ENCODE data around the gene BEST1.
"Not testable (repeated sequence)": the region's sequence is repeated elsewhere in the genome, so short reads cannot be mapped to it uniquely, and the experiment has no call there.

BEST1 gene

DNA sequence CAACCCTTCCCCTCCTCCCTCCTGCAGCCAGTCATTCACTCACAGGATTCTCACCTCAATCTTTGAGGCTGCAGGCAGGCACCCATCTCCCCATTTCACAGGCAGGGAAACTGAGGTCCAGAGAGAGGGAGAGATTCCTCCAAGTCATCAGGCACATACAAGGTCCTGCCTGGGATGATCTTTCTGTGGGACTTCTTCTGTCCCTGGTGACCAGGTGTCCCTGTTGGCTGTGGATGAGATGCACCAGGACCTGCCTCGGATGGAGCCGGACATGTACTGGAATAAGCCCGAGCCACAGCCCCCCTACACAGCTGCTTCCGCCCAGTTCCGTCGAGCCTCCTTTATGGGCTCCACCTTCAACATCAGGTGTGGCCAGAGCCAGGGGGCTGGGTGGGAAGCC is 9.5 kb downstream of the BEST1 start:
- Histone ChIP-seq H3K36me3 (ENCODE audit: control insufficient read depth, insufficient read depth, low read length) (peaks cover 17% of the 10 kb centered on the region), H3K27ac (ENCODE audit: low read depth, low read length) (no peak overlapping the region), H3K9ac (ENCODE audit: low read depth, low read length) (no peak overlapping the region), H3K4me3 (ENCODE audit: low read depth, low read length) (no peak overlapping the region), H3K4me1 (ENCODE audit: control insufficient read depth, insufficient read depth, low read length) (no peaks in the 10 kb centered on the region; the same call in 1 of the 2 replicates), H3K27me3 (ENCODE audit: control insufficient read depth, insufficient read depth, low read length) (peaks cover 13% of the 10 kb centered on the region), H3K9me3 (ENCODE audit: control insufficient read depth, insufficient read depth, low read length) (no peaks in the 10 kb centered on the region)

DNA sequence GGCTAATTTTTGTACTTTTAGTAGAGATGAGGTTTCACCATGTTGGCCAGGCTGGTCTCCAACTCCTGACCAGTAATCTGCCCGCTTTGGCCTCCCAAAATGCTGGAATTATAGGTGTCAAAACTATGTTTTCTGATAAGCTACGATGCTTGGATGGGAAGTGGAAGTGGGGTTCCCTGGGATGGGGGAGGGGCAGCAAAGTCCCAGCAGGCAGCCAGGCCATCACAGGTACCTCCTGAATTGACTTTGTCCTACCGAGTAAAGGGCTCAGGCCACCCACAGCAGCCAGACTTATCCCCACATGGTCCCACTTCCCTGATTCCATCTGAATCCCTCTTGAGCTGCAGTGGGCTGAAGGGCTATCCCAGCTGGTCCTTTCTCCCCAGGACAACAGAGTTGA is 10.4 kb downstream of the BEST1 start:
- no peaks in the 10 kb centered on the region for H3K9me3 ChIP-seq (ENCODE audit: control insufficient read depth, insufficient read depth, low read length)
- H3K4me1 ChIP-seq (ENCODE audit: control insufficient read depth, insufficient read depth, low read length) = no peaks in the 10 kb centered on the region
- H3K36me3 ChIP-seq (ENCODE audit: control insufficient read depth, insufficient read depth, low read length) = peaks cover 25% of the 10 kb centered on the region
- peaks cover 10% of the 10 kb centered on the region for H3K27me3 ChIP-seq (ENCODE audit: control insufficient read depth, insufficient read depth, low read length)
- no peak overlapping the region for H3K4me3 ChIP-seq (ENCODE audit: low read depth, low read length)
- H3K9ac ChIP-seq (ENCODE audit: low read depth, low read length) = no peak overlapping the region
- no peak overlapping the region for H3K27ac ChIP-seq (ENCODE audit: low read depth, low read length)

DNA sequence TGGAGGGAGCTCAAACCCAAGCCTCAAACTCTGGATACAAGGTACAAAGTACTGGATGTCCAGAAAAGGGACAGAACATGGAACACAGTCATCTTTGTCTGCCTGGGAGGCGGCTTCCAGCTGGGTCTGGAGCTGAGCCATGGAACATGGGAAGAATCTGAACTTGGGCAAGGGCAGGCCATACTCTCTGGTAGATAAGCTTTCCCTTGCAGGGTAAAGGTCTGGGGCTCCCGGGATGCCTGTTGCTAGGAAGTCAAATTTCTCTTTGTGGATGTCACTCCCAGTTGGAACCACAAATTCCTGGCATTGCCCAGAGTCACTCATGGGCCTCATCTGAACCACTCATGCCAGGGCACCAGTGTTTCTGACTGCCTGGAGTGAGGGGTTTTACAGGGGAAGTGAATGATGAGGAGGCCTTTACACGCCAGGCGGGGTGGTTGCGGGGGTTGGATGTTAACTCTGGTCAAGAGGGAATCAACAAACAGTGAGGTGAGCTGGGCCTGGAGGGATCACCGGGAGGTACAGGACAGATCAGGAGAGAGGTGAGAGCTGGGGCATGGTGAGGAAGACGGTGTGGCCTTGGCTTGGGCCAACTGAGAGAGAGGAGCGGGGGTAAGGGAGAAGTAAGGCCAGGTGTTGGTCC is 11.5 kb downstream of the BEST1 start:
- H3K4me1 ChIP-seq (ENCODE audit: control insufficient read depth, insufficient read depth, low read length) = no peaks in the 10 kb centered on the region
- H3K27me3 ChIP-seq (ENCODE audit: control insufficient read depth, insufficient read depth, low read length) = peaks cover 2% of the 10 kb centered on the region; the same call in 1 of the 2 replicates
- peaks cover 33% of the 10 kb centered on the region for H3K36me3 ChIP-seq (ENCODE audit: control insufficient read depth, insufficient read depth, low read length)
- H3K27ac ChIP-seq (ENCODE audit: low read depth, low read length) = no peak overlapping the region
- H3K9me3 ChIP-seq (ENCODE audit: control insufficient read depth, insufficient read depth, low read length) = no peaks in the 10 kb centered on the region
- no peak overlapping the region for H3K9ac ChIP-seq (ENCODE audit: low read depth, low read length)
- no peak overlapping the region for H3K4me3 ChIP-seq (ENCODE audit: low read depth, low read length)

DNA sequence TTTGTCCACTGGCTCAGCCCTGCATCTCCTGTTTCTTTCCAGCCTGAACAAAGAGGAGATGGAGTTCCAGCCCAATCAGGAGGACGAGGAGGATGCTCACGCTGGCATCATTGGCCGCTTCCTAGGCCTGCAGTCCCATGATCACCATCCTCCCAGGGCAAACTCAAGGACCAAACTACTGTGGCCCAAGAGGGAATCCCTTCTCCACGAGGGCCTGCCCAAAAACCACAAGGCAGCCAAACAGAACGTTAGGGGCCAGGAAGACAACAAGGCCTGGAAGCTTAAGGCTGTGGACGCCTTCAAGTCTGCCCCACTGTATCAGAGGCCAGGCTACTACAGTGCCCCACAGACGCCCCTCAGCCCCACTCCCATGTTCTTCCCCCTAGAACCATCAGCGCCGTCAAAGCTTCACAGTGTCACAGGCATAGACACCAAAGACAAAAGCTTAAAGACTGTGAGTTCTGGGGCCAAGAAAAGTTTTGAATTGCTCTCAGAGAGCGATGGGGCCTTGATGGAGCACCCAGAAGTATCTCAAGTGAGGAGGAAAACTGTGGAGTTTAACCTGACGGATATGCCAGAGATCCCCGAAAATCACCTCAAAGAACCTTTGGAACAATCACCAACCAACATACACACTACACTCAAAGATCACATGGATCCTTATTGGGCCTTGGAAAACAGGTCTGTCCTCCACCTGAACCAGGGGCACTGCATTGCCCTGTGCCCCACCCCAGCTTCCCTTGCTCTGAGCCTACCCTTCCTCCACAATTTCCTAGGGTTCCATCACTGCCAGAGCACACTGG is 12.3 kb downstream of the BEST1 start:
- Histone ChIP-seq H3K4me1 (ENCODE audit: control insufficient read depth, insufficient read depth, low read length) (no peaks in the 10 kb centered on the region), H3K27me3 (ENCODE audit: control insufficient read depth, insufficient read depth, low read length) (no peaks in the 10 kb centered on the region), H3K36me3 (ENCODE audit: control insufficient read depth, insufficient read depth, low read length) (peaks cover 33% of the 10 kb centered on the region), H3K9ac (ENCODE audit: low read depth, low read length) (no peak overlapping the region), H3K27ac (ENCODE audit: low read depth, low read length) (no peak overlapping the region), H3K9me3 (ENCODE audit: control insufficient read depth, insufficient read depth, low read length) (no peaks in the 10 kb centered on the region), H3K4me3 (ENCODE audit: low read depth, low read length) (no peak overlapping the region)

GRCh38 chr11:61963016-61963281 is 12.8 kb downstream of the BEST1 start:
- Histone ChIP-seq H3K27ac (ENCODE audit: low read depth, low read length) (no peak overlapping the region), H3K9ac (ENCODE audit: low read depth, low read length) (no peak overlapping the region), H3K4me3 (ENCODE audit: low read depth, low read length) (no peak overlapping the region), H3K27me3 (ENCODE audit: control insufficient read depth, insufficient read depth, low read length) (no peaks in the 10 kb centered on the region), H3K9me3 (ENCODE audit: control insufficient read depth, insufficient read depth, low read length) (no peaks in the 10 kb centered on the region), H3K36me3 (ENCODE audit: control insufficient read depth, insufficient read depth, low read length) (peaks cover 33% of the 10 kb centered on the region), H3K4me1 (ENCODE audit: control insufficient read depth, insufficient read depth, low read length) (no peaks in the 10 kb centered on the region)

DNA sequence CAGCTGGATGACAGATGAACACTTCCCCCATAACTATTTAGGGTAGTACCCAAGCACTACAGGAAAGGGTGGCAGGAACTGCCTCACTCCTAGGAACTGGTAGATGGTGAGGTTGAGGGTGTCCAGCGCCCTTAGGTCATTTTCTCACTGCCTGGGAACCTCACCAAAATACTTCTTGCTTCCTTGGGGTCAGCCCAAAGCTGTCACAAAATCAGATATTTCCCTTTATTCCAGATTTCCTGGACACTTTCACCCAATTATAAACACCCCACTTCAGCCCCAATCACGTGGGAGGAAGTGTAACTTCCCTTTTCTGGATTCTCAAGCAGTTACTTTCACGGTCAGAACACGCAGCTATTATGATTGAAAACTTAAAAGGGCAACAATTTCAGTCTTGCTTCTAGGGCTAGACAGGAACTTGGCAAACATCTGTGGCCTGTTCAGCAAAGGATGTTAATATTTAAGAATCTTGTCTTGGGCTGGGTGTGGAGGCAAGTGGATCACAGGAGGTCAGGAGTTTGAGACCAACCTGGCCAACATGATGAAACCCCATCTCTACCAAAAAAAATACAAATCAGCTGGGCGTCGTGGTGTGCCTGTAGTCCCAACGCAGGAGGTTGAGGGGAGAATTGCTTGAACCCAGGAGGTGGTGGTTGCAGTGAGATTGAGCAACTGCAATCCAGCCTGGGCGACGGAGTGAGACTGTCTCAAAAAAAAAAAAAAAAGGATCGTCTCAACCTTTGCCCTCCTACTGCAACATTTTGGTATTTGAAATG is 13.3 kb downstream of the BEST1 start:
- no peak overlapping the region for H3K27ac ChIP-seq (ENCODE audit: low read depth, low read length)

GRCh38 chr11:61964058-61964665 is 14.0 kb downstream of the BEST1 start:
- peaks cover 9% of the 10 kb centered on the region; the same call in 1 of the 2 replicates for H3K4me1 ChIP-seq (ENCODE audit: control insufficient read depth, insufficient read depth, low read length)

More for the DNA sequence above, 13.3 kb downstream of the BEST1 start:
- no peak overlapping the region for H3K9ac ChIP-seq (ENCODE audit: low read depth, low read length)
- peaks cover 3% of the 10 kb centered on the region; the same call in 1 of the 2 replicates for H3K4me1 ChIP-seq (ENCODE audit: control insufficient read depth, insufficient read depth, low read length)
- H3K36me3 ChIP-seq (ENCODE audit: control insufficient read depth, insufficient read depth, low read length) = peaks cover 33% of the 10 kb centered on the region
- H3K27me3 ChIP-seq (ENCODE audit: control insufficient read depth, insufficient read depth, low read length) = no peaks in the 10 kb centered on the region
- H3K4me3 ChIP-seq (ENCODE audit: low read depth, low read length) = no peak overlapping the region
- no peaks in the 10 kb centered on the region for H3K9me3 ChIP-seq (ENCODE audit: control insufficient read depth, insufficient read depth, low read length)

GRCh38 chr11:61964666-61965271 is 14.6 kb downstream of the BEST1 start:
- not testable (repeated sequence) for H3K9ac ChIP-seq (ENCODE audit: low read depth, low read length); H3K9me3 ChIP-seq (ENCODE audit: control insufficient read depth, insufficient read depth, low read length); H3K27me3 ChIP-seq (ENCODE audit: control insufficient read depth, insufficient read depth, low read length); H3K27ac ChIP-seq (ENCODE audit: low read depth, low read length); H3K4me1 ChIP-seq (ENCODE audit: control insufficient read depth, insufficient read depth, low read length)
- Histone ChIP-seq H3K36me3 (ENCODE audit: control insufficient read depth, insufficient read depth, low read length) (peaks cover 33% of the 10 kb centered on the region), H3K4me3 (ENCODE audit: low read depth, low read length) (peak overlapping the region; percentile 100; the same call in 1 of the 2 replicates)

More at GRCh38 chr11:61964058-61964665, 14.0 kb downstream of the BEST1 start:
- Histone ChIP-seq H3K4me3 (ENCODE audit: low read depth, low read length) (no peak overlapping the region), H3K36me3 (ENCODE audit: control insufficient read depth, insufficient read depth, low read length) (peaks cover 33% of the 10 kb centered on the region), H3K9ac (ENCODE audit: low read depth, low read length) (no peak overlapping the region), H3K27me3 (ENCODE audit: control insufficient read depth, insufficient read depth, low read length) (no peaks in the 10 kb centered on the region), H3K27ac (ENCODE audit: low read depth, low read length) (no peak overlapping the region), H3K9me3 (ENCODE audit: control insufficient read depth, insufficient read depth, low read length) (no peaks in the 10 kb centered on the region)

DNA sequence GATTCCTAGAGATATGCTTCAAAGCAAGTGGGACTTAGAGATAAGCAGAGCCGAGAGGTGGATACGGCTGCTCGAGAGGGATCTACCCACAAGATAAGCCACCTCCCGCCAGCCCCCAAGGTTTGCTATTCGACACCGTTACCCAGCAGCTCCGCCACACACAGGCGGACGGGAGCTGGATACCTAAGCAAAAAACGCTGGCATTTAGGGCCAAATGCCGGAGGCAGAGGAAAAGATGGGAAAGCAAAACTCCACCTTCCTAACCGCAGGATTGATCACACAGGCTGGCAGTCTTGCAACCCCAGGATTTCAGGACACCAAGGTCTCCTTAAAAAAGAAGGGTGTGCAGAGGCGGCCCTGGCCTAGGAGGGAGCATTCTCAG is 16.6 kb downstream of the BEST1 start:
- Histone ChIP-seq H3K36me3 (ENCODE audit: control insufficient read depth, insufficient read depth, low read length) (peaks cover 33% of the 10 kb centered on the region), H3K9me3 (ENCODE audit: control insufficient read depth, insufficient read depth, low read length) (no peaks in the 10 kb centered on the region), H3K27ac (ENCODE audit: low read depth, low read length) (peak overlapping the region; percentile 88), H3K4me1 (ENCODE audit: control insufficient read depth, insufficient read depth, low read length) (peaks cover 16% of the 10 kb centered on the region), H3K27me3 (ENCODE audit: control insufficient read depth, insufficient read depth, low read length) (no peaks in the 10 kb centered on the region), H3K4me3 (ENCODE audit: low read depth, low read length) (peak overlapping the region; percentile 100), H3K9ac (ENCODE audit: low read depth, low read length) (peak overlapping the region; percentile 89)

DNA sequence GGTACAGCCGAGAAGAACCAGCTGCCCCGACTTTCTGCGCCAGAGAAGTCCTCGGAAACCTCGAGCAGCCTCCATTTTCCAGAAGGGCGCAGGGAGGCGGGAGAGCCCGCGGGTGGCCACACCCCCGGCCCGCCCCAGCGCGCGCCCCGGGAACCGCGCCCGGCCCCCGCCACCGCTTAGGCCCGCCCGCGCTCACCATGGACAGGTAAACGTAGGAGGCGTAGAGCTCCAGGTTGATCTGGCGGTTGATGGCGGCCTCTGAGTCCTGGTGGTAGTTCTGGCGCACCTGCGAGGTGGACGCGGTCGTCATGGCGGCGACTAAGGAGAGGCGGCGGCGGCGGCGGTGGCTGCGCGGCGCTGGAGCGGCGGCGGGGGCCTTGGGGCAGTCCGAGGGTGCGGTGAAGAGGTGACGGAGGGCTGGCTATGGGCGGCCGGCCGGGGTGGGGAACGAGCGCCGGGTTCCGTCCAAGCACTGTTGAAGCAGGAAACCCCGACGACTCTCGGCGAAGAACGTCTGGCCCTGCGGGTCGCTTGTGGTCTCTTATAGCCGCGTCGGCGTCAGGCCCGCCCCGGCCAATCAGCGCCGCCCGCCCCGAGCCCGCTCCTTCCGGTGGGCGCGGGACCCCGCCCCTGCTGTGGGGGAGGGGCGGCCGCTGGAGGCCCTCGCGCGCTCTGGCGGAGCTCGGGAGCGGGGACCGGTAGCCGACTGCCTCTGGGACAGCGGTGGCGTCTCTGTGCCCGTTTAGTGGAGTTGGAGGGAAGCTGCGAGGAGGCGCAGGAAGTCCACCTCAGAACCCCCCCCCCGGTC is 17.2 kb downstream of the BEST1 start, which contains the start of gene FTH1:
TSS of gene FTH1 (minus strand) at position 519 of the 808 bp plus-strand sequence. CDS start at position 310, 209 bp downstream.
- H3K27me3 ChIP-seq (ENCODE audit: control insufficient read depth, insufficient read depth, low read length) = no peaks in the 10 kb centered on the region

More for the DNA sequence above, 17.2 kb downstream of the BEST1 start, which contains the start of gene FTH1:
- H3K9me3 ChIP-seq (ENCODE audit: control insufficient read depth, insufficient read depth, low read length) = no peaks in the 10 kb centered on the region
- H3K4me3 ChIP-seq (ENCODE audit: low read depth, low read length) = peak within 1 kb of the TSS; percentile 100
- H3K27ac ChIP-seq (ENCODE audit: low read depth, low read length) = peak within 1 kb of the TSS; percentile 88
- peaks cover 19% of the 10 kb centered on the region for H3K4me1 ChIP-seq (ENCODE audit: control insufficient read depth, insufficient read depth, low read length)
- H3K9ac ChIP-seq (ENCODE audit: low read depth, low read length) = peak within 1 kb of the TSS; percentile 90
- H3K36me3 ChIP-seq (ENCODE audit: control insufficient read depth, insufficient read depth, low read length) = peaks cover 33% of the 10 kb centered on the region

Data from HUES48 (cell line).